DMS53 treated with DMSO at 0.1 percent for 48 hours (cell line): ENCODE measurements around the gene FAM177B.

Source experiments
- DNase-seq: peaks from one replicate; lab custom pipeline; 2025; ENCODE audit not compliant: unreplicated experiment; lab: John Stamatoyannopoulos, UW

FAM177B gene

GRCh38 chr1:222736972-222737371, at the start of gene FAM177B:
TSS of gene FAM177B (plus strand) at chr1:222737202. CDS start at chr1:222746546, 9,344 bp downstream.
- peak; percentile 48 for DNase-seq

DNA sequence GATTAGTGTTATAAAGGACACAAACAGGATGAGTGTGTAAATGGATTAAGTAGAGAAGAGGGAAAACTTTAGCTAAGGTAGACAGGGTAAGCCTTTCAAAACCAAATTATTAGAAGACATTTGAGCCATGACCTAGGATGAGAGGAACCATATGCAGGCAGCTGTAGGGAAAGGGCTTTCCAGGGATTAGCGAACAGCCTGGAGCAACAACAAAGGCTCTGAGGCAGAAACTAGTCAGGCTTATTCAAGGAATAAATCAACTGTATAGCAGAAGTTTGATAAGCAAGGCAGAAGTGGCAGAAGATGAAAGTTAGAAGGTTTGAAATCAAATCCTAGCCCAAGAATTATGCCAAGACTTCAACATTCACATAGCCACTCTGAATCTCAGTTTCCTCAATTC, 46.0 kb upstream of the FAM177B start:
- DNase-seq, result no peak

DNA sequence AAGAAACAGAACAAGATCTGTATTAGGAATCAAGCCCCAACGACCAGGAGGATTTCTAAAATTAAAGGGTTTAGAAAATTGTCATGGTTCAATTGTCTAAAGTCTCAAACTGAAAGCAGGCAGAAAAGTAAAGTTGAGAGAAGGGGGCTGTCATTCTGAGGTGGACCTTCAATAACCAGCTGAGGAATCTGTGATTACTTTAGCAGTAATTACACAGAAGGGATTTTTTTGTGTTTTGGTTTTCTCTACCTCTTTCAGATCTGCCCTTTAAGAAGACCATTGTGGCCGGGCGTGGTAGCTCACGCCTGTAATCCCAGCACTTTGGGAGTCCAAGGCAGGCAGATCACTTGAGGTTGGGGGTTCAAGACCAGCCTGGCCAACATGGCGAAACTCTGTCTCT, 42.1 kb upstream of the FAM177B start:
- no peak for DNase-seq

DNA sequence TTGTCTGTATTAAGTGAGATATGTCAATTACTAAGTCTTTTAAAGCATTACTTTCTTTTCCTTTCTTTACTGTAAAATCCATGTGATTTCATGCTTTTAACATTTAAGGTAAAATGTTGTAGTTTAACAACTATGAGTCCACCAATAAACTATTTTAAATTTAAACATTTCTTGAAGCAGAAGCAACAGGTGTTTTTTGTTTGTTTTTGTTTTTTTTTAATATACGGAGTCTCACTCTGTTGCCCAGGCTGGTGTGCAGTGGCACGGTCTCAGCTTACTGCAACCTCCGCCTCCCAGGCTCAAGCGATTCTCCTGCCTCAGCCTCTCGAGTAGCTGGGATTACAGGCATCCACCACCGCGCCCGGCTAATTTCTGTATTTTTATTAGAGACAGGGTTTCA, 40.3 kb upstream of the FAM177B start:
- no peak for DNase-seq

GRCh38 chr1:222697203-222697602, 39.8 kb upstream of the FAM177B start:
- no peak for DNase-seq

DNA sequence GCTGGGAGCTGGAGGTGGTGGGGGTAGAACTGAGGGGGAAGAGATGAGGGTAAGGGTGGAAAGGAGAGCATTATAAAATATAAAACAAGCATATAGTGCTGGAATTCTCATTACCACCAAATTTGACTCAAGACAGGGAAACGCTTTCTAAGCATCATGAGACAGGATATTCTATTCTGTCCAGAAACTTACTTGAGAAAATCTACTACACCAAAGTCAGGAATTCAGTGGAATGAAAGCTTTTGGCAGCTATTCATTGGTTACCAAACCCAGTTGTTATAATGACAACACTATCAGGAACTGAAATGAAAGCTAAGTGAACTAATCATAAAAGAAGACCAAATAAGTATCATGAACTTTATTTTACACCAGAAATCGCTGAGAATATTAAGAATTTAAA, 39.2 kb upstream of the FAM177B start:
- DNase-seq, result no peak

- DNase-seq, result no peak
Observed at GRCh38 chr1:222702210-222702609, 34.8 kb upstream of the FAM177B start.

DNA sequence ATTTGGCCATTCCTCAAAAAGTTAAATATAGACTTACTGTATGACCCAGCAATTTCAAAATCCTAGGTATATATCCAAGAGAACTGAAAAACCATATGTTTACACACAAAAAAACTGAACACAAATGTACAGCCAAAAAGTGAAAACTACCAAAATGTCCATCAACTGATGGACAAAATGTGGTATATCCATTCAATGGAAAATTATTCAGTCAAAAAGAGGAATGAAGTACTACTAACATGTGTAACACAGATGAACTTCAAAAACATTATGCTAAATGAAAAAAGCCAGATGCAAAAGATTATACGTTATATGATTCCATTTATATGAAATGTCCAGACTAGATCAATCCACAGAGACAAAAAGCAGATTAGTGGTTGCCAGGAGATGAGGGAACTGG, 32.7 kb upstream of the FAM177B start:
- no peak for DNase-seq

GRCh38 chr1:222706815-222707214, 30.2 kb upstream of the FAM177B start:
- no peak for DNase-seq

GRCh38 chr1:222709700-222710153, 27.3 kb upstream of the FAM177B start:
- DNase-seq, result no peak

GRCh38 chr1:222711319-222712252, 25.4 kb upstream of the FAM177B start:
- peak; percentile 31 for DNase-seq

DNA sequence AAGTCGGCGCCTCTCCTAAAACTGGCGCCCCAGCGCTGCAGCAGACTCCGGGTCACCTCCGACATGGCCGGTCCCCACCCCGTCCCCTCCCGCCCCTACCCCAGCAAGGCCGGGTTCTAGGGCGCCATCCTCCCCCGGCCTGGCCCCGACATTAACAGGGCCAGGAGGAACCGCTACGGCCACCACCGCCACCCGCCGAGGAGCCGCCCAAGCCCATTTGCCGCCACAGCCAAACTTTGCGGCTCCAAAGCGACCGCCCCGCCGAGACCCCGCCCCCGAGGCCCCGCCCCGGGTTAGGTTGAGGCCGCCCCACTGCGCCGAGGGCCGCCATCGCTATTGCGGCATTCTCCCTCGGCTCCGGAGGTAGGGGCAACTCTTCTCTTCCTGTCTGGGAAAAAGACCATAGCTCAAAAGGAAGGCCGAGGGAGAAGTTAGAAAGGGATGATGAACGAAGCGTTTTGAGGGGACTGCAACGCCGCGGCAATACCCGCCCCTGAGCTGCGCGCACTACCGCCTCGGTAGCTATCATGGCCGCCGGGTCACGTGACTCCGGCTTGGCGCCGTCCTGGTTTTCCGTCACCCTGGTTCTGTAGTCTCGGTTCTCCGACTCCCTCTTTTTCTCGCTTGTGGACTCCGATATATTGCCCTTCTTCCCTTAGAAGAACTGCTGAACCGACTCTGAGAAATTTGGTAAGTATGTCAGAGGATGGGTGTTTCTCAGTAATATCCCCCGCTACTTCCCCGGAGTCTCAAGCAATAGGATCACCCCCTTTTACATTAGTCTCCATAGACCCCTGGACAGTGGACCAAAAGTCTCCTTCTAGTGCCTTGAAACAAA, 24.5 kb upstream of the FAM177B start, which contains the start of the genes AIDA and BROX:
Gene AIDA, minus strand, starts transcription at position 239 of the 838 bp plus-strand sequence. Its CDS starts 174 bp downstream, at position 65.
Gene BROX, plus strand, starts transcription at position 312 of the 838 bp plus-strand sequence. CDS start 3,136 bp downstream, outside the sequence.
- peak; percentile 89 for DNase-seq

GRCh38 chr1:222713091-222713961, 23.7 kb upstream of the FAM177B start:
- peak; percentile 93 for DNase-seq

DNA sequence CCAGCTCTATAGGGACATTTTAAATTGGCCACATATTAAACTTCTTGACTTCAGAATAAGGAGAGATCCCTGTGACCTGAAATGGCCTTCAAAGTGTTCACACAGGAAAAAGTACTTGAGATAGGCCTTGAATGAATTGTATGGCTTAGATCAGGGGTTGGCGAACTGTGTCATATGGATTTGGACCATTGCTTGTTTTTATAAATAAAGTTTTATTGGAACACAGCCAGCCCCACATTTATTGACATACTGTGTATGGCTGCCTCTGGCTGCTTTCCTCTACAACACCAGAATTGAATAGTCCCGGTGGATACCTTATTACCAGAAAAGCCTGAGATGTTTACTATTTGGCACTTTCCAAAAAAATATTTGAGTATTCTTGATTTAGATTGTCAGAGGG, 20.6 kb upstream of the FAM177B start:
- DNase-seq, result no peak

DNA sequence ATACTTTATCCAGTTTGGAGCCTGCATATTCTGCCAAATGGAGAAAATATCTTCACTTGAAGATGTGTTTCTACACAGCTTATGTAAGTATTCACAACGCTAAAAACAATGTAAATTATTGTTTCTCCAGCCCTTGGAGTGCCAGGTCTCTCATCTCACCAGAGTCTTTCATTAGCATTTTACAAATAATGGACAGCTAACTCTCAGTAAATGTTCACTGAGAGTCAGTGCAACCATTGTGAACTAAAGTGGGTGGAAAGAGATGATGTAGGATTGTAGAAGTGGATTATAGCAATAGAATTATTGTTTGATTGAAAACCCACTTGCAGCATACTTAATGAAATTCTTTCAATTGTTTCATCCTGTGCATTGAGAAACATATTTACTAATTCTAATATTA, 8.3 kb upstream of the FAM177B start:
- DNase-seq, result no peak

- DNase-seq, result no peak
Observed at GRCh38 chr1:222730866-222731265, 6.1 kb upstream of the FAM177B start.

DNA sequence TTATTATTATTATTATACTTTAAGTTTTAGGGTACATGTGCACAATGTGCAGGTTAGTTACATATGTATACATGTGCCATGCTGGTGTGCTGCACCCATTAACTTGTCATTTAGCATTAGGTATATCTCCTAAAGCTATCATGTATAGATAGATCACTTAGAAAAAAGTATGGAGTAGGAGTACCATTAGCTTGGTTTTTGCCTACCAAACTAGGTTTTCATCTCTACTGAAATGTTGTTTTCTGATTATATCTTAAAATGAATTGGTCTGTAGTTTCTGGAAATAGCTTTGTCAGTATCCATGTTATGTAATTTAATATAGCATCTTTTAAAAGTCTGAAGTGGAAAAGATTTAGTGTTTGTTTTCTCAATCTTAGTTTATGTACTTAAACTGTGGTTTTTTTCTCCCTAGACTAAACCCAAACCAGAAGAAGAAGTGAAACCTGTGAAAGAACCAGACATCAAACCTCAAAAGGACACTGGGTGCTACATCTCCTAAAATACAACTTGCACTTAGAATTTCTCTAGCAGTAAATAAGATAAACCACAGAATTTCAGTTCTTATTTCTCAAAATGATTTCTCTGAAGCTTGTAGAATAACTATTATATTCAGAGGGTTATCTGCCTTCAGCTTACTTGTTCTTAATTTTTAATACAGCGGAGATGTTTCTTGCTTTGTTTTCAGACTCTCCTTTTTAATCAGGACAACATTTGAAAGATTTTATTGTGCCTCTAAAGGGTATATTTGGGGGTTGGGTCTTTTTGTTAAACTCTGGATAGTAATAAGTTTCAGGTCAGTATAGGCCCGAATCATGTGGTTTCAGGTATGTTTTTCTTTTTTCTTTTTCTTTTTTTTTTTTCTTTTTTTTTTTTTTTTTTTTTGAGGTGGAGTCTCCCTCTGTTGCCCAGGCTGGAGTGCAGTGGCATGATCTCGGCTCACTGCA, 4.5 kb upstream of the FAM177B start:
- no peak for DNase-seq

GRCh38 chr1:222734740-222735139, 2.3 kb upstream of the FAM177B start:
- no peak for DNase-seq

DNA sequence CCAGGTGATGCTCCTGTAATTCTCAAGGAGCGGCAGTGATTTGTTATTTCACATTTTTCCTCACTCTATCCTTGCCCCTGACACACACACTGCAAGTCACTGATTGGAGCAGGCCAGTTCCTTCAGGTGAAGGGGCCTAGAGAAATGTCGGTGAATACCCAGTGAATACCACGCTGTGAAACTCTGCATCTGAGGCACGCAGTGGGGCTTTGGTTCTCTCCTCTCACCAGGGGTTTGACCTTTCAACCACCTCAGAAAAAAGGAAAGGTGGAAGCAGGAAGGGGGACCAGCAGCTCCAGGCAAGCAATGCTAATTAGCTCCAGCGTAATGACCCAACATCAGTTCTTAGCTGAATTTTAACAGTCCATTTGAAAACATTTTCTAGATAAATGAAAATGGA, 532 bp upstream of the FAM177B start:
- no peak for DNase-seq
